Measurements from ENCODE around the gene UGT1A6.

Gene UGT1A6

GRCh38 chr2:233822101-233822771 is 129.5 kb downstream of the UGT1A6 start:
- DNase-seq: no peak
